A549 (cell line): ENCODE data around the gene TSSK2.

Experiments
- POLR2A ChIP-seq: IDR thresholded peaks from 2 replicates; pipeline ENCODE4 v1.6.1; 2012; ENCODE audit warnings: mild to moderate bottlenecking, low read length
- TF ChIP-seq, protein P1 (sequence below): fragments of >200 bp; sonication (Bioruptor Twin); formaldehyde crosslinking; IDR thresholded peaks from 3 replicates; pipeline ENCODE4 v1.5.1; 2016
- TF ChIP-seq, protein P2 (sequence below): fragments of 450-650 bp; IDR thresholded peaks from 2 replicates; pipeline ENCODE4 v1.6.1; 2014; ENCODE audit warnings: antibody characterized with exemption
- TF ChIP-seq, protein P3 (sequence below): fragments of 200-600 bp; sonication (generic); IDR thresholded peaks from 2 replicates; pipeline ENCODE4 v1.6.1; 2016; ENCODE audit warnings: antibody characterized with exemption, mild to moderate bottlenecking, moderate library complexity

DNA sequence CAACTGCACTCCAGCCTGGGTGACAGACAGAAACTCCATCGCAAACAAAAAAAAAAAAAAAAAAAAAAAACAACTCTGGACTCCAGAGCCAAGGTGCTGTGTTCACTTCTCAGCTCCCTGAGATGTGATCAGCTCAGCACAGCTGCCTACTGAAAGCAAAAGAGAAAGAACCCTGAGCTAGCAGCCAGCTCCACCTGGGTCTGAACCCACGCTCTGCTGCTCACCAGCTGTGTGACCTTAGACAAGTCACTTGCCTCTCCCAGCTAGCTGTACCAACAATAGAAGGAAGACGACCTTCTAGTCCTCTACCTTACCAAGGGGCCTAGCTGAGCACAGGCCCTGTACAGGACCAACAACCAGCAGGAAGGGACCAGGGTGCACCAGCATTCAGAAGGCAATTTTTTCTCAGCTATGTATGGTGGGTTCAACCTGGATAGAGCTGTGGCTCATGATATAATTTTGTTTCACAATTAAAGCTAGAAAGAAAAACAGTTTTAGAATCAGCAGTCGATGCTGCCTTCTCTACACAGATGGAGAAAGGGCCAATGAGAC, 12.7 kb upstream of the TSSK2 start:
- TF ChIP-seq, protein P1, sequence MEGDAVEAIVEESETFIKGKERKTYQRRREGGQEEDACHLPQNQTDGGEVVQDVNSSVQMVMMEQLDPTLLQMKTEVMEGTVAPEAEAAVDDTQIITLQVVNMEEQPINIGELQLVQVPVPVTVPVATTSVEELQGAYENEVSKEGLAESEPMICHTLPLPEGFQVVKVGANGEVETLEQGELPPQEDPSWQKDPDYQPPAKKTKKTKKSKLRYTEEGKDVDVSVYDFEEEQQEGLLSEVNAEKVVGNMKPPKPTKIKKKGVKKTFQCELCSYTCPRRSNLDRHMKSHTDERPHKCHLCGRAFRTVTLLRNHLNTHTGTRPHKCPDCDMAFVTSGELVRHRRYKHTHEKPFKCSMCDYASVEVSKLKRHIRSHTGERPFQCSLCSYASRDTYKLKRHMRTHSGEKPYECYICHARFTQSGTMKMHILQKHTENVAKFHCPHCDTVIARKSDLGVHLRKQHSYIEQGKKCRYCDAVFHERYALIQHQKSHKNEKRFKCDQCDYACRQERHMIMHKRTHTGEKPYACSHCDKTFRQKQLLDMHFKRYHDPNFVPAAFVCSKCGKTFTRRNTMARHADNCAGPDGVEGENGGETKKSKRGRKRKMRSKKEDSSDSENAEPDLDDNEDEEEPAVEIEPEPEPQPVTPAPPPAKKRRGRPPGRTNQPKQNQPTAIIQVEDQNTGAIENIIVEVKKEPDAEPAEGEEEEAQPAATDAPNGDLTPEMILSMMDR = no peak
- TF ChIP-seq, protein P2, sequence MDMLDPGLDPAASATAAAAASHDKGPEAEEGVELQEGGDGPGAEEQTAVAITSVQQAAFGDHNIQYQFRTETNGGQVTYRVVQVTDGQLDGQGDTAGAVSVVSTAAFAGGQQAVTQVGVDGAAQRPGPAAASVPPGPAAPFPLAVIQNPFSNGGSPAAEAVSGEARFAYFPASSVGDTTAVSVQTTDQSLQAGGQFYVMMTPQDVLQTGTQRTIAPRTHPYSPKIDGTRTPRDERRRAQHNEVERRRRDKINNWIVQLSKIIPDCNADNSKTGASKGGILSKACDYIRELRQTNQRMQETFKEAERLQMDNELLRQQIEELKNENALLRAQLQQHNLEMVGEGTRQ = no peak
- no peak for TF ChIP-seq POLR2A
- TF ChIP-seq, protein P3, sequence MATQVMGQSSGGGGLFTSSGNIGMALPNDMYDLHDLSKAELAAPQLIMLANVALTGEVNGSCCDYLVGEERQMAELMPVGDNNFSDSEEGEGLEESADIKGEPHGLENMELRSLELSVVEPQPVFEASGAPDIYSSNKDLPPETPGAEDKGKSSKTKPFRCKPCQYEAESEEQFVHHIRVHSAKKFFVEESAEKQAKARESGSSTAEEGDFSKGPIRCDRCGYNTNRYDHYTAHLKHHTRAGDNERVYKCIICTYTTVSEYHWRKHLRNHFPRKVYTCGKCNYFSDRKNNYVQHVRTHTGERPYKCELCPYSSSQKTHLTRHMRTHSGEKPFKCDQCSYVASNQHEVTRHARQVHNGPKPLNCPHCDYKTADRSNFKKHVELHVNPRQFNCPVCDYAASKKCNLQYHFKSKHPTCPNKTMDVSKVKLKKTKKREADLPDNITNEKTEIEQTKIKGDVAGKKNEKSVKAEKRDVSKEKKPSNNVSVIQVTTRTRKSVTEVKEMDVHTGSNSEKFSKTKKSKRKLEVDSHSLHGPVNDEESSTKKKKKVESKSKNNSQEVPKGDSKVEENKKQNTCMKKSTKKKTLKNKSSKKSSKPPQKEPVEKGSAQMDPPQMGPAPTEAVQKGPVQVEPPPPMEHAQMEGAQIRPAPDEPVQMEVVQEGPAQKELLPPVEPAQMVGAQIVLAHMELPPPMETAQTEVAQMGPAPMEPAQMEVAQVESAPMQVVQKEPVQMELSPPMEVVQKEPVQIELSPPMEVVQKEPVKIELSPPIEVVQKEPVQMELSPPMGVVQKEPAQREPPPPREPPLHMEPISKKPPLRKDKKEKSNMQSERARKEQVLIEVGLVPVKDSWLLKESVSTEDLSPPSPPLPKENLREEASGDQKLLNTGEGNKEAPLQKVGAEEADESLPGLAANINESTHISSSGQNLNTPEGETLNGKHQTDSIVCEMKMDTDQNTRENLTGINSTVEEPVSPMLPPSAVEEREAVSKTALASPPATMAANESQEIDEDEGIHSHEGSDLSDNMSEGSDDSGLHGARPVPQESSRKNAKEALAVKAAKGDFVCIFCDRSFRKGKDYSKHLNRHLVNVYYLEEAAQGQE = no peak
